Articular chondrocyte of knee joint (primary cell): Measurements from ENCODE around the gene FEV. TPM values are rescaled to one million over a fixed set of nuclear protein-coding genes. Genes with fewer than 3 reads are reported as not detected.

ENCODE experiments used
- small RNA-seq: library from RNA; depleted of rRNA; stranded (forward); fragments of <200 nt; gene quantifications from one replicate; pipeline ENCODE3, GENCODE V24; 2012
- total RNA-seq: library from RNA; depleted of rRNA; stranded (reverse); fragments of >200 nt; gene quantifications from 2 replicates; pipeline ENCODE4 v1.2.3, GENCODE V29; 2012

FEV gene
- total RNA-seq, result not detected in 2 replicates

DNA sequence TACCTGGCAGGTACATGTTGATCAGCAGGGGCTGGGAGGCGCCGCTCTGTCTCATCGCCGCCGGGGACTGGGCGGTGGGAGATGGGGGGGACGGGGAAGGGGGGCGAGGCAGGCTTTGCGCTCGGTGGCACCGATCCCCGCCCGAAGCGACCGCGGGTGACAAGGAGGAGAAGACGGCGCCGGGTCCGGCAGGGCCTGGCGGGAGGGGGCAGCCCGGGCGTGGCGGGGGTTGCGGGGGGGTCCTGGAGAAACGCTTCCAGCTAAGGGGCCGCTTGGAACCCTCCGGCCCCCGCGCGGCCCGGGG, at the start of gene FEV:
TSS of gene FEV (minus strand) at position 164 of the 304 bp plus-strand sequence. CDS start at position 55, 109 bp downstream.

DNA sequence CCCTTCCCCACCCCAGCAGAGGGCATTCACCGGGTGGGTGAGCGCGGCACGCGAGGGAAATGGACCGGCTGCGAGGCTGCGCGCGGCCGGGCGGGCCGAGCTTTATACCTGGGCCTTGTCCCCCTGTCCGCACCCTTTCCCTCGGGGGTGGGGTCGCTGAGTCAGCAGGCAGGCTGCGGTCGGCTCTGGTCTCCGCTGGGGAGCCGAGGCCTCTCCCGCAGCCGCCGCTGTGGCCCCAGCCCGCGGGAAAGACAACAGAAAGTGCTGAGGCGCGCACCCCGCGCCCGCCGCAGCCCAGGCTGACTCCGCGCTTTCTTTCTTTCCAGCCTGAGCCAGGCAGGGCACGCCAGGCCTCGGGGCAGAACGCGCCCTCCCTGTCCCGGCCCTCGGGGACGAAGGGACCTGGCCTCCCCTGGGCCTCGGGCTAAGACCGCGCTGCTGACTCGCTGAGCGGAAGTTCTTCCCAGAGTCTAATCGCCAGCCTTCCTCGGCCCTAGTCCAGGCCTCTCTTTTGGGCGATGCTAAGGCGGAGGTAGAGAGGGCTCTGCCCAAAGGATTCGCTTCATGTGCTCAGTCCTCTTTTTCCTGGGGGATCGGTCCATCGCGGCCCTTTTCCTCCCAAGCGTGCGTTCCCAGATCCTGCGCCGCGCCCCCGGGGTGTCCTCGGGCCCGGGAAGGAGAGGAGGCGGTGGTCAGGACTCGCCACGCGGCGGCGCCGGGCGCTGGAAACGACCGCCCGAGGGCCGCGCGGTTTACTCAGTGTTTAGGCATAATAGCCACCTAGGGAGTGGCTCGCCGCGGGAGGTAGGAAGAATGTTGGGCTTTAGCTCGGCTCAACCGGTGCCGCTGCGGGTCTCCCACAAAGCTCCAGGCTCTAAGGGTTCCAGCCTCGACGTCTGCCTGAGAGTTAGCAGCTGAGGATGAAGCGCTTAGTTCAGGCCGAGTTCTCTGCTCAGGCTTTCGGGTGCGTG, 8.6 kb upstream of the FEV start, which contains the start of gene CRYBA2:
TSS of gene CRYBA2 (minus strand) at position 78 of the 971 bp plus-strand sequence. CDS start 246 bp downstream, outside the sequence.

DNA sequence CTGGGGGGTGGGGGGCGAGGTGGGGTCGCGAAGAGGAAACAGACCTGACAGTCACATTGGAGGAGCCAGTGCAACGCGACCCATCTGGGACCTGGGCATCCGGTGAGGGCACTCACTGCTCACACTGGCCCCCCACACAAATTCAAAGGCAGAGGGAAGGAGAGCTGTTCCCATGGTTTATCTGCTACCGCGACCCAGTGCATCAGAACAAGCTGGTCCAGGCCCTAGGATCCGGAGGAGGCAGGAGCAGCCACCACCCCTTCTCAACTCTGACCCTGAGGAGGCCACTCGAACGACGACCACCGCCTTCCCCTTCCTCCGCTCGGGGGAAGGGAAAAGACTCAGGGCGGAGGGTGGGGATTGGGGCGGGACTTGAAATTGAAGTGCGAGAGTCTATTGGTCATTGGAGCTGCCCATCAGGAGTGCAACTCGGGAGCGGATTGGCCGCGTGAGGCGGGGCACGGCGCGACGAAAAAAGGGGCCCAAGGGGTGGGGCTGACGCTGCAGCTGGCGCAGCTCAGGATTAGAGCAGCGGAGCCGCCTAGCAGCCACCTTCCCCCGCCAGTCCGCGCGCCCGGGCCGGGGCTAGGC, 25.7 kb downstream of the FEV start, which contains the start of gene CDK5R2:
TSS of gene CDK5R2 (plus strand) at position 526 of the 591 bp plus-strand sequence. CDS start 155 bp downstream, outside the sequence.

Small RNAs within 50 kb of the gene (small RNA-seq; reads per million reads assigned to genes)
- 0.15 reads per million for gene MIR375

Other genes with a start within 250 kb of the FEV start
- gene CYP27A1, start 203.0 kb downstream of the FEV start, total RNA-seq, result 54.0 and 59.7 TPM in 2 replicates
- 0.11 and 0.39 TPM in 2 replicates for gene PRKAG3, start 153.4 kb downstream of the FEV start, total RNA-seq
- not detected in 2 replicates for gene WNT6, start 125.4 kb downstream of the FEV start, total RNA-seq
- not detected in 2 replicates for gene WNT10A, start 104.3 kb downstream of the FEV start, total RNA-seq
- gene CDK5R2, start 25.5 kb downstream of the FEV start, total RNA-seq, result not detected in 2 replicates
- 0.54 TPM in 1 of 2 replicates, not detected in the other for gene CRYBA2, start 8.2 kb upstream of the FEV start, total RNA-seq
- gene CFAP65, start 56.3 kb upstream of the FEV start, total RNA-seq, result 0.22 TPM in 1 of 2 replicates, not detected in the other
- not detected in 2 replicates for gene IHH, start 75.7 kb upstream of the FEV start, total RNA-seq
- gene NHEJ1, start 175.6 kb upstream of the FEV start, total RNA-seq, result 19.9 and 27.6 TPM in 2 replicates
- 1.8 and 2.2 TPM in 2 replicates for gene SLC23A3, start 184.8 kb upstream of the FEV start, total RNA-seq
- 25.9 and 28.0 TPM in 2 replicates for gene CNPPD1, start 191.7 kb upstream of the FEV start, total RNA-seq
- 86.2 and 87.0 TPM in 2 replicates for gene RETREG2, start 193.1 kb upstream of the FEV start, total RNA-seq
- 16.4 and 22.6 TPM in 2 replicates for gene ZFAND2B, start 221.6 kb upstream of the FEV start, total RNA-seq
- gene ABCB6, start 233.8 kb upstream of the FEV start, total RNA-seq, result 26.7 and 26.9 TPM in 2 replicates
- 55.7 and 58.9 TPM in 2 replicates for gene ATG9A, start 244.5 kb upstream of the FEV start, total RNA-seq
- gene ANKZF1, start 244.6 kb upstream of the FEV start, total RNA-seq, result 21.5 and 31.2 TPM in 2 replicates